GM21576 (cell line): ENCODE data around the gene CREB3L2.
"Not testable (repeated sequence)": the region's sequence is repeated elsewhere in the genome, so short reads cannot be mapped to it uniquely, and the experiment has no call there.

Experiments
- ATAC-seq: cut with Tn5 transposase; IDR thresholded peaks from one replicate; pipeline ENCODE4 v1.9.1; 2021; ENCODE audit warnings: mild to moderate bottlenecking, moderate library complexity; ENCODE audit not compliant: unreplicated experiment

Gene CREB3L2

GRCh38 chr7:137989094-137989493 is 12.8 kb downstream of the CREB3L2 start:
- ATAC-seq = no peak

GRCh38 chr7:137987968-137988367 is 13.9 kb downstream of the CREB3L2 start:
- ATAC-seq = peak; percentile 56

- ATAC-seq = no peak
Observed at GRCh38 chr7:137987563-137987962, 14.3 kb downstream of the CREB3L2 start.

GRCh38 chr7:137987018-137987349 is 14.9 kb downstream of the CREB3L2 start:
- no peak for ATAC-seq

GRCh38 chr7:137986252-137987017 is 15.5 kb downstream of the CREB3L2 start:
- ATAC-seq = no peak

- ATAC-seq = peak; percentile 48
Observed at GRCh38 chr7:137985897-137986251, 16.0 kb downstream of the CREB3L2 start.

GRCh38 chr7:137985253-137985896 is 16.5 kb downstream of the CREB3L2 start:
- ATAC-seq = peak; percentile 49

GRCh38 chr7:137984181-137985041 is 17.5 kb downstream of the CREB3L2 start:
- ATAC-seq = no peak

- no peak for ATAC-seq
Observed at GRCh38 chr7:137983323-137984008, 18.4 kb downstream of the CREB3L2 start.

GRCh38 chr7:137982394-137982793 is 19.5 kb downstream of the CREB3L2 start:
- ATAC-seq = not testable (repeated sequence)

- ATAC-seq = peak; percentile 52
Observed at GRCh38 chr7:137981668-137982067, 20.2 kb downstream of the CREB3L2 start.

- ATAC-seq = no peak
Observed at GRCh38 chr7:137981175-137981574, 20.7 kb downstream of the CREB3L2 start.

- ATAC-seq = no peak
Observed at GRCh38 chr7:137980308-137980707, 21.6 kb downstream of the CREB3L2 start.

GRCh38 chr7:137978464-137979237 is 23.2 kb downstream of the CREB3L2 start:
- no peak for ATAC-seq

- no peak for ATAC-seq
Observed at GRCh38 chr7:137977173-137977572, 24.7 kb downstream of the CREB3L2 start.

GRCh38 chr7:137976696-137977095 is 25.2 kb downstream of the CREB3L2 start:
- ATAC-seq = no peak

GRCh38 chr7:137976232-137976631 is 25.7 kb downstream of the CREB3L2 start:
- no peak for ATAC-seq

- ATAC-seq = no peak
Observed at GRCh38 chr7:137975768-137976167, 26.1 kb downstream of the CREB3L2 start.

- peak; percentile 78 for ATAC-seq
Observed at GRCh38 chr7:137975221-137975620, 26.7 kb downstream of the CREB3L2 start.

- ATAC-seq = no peak
Observed at GRCh38 chr7:137974766-137975165, 27.1 kb downstream of the CREB3L2 start.
